WTC11 (cell line): ENCODE results near the gene PLEKHA5. TPM values are rescaled to one million over a fixed set of nuclear protein-coding genes. Genes with fewer than 3 reads are reported as not detected.
"Not testable (repeated sequence)": the region's sequence is repeated elsewhere in the genome, so short reads cannot be mapped to it uniquely, and the experiment has no call there.

Experiments used
- ATAC-seq: fragments of 200-7000 bp; cut with Tn5 transposase; 2 replicates; pipeline ENCODE4 v1.10.0; 2021; ENCODE audit warnings: mild to moderate bottlenecking, moderate library complexity
- CTCF ChIA-PET: fragments of 300-600 bp; sonication (Branson Sonifier 250); formaldehyde crosslinking; loops from one replicate; lab custom pipeline; 2021; ENCODE audit warnings: antibody characterized with exemption; lab: Charles Lee
- POLR2A ChIA-PET: fragments of 350-600 bp; sonication (Branson Sonifier 250); formaldehyde crosslinking; loops from one replicate; lab custom pipeline; 2021; ENCODE audit warnings: antibody characterized with exemption; lab: Charles Lee
- DNase-seq: peaks from one replicate; pipeline ENCODE4 v3.0.0; 2021; ENCODE audit warnings: low spot score
- H3K27ac Mint-ChIP-seq: 2 replicates; pipeline ENCODE4 v1.8.0; 2021; ENCODE audit warnings: mixed read lengths
- H3K27me3 Mint-ChIP-seq: 2 replicates; pipeline ENCODE4 v1.8.0; 2021; ENCODE audit warnings: low read depth, mild to moderate bottlenecking, moderate library complexity, mixed read lengths
- H3K36me3 Mint-ChIP-seq: 2 replicates; pipeline ENCODE4 v1.8.0; 2021; ENCODE audit warnings: mixed read lengths
- H3K4me1 Mint-ChIP-seq: 2 replicates; pipeline ENCODE4 v1.8.0; 2022; ENCODE audit warnings: mixed read lengths
- H3K4me3 Mint-ChIP-seq: 2 replicates; pipeline ENCODE4 v1.8.0; 2021; ENCODE audit warnings: mild to moderate bottlenecking, moderate library complexity, mixed read lengths
- H3K9me3 Mint-ChIP-seq: 2 replicates; pipeline ENCODE4 v1.8.0; 2021; ENCODE audit warnings: mixed read lengths
- CBFB ChIP-seq: sonication (generic); formaldehyde crosslinking; IDR thresholded peaks from 2 replicates; pipeline ENCODE4 v1.8.1; 2022; ENCODE audit warnings: mild to moderate bottlenecking, low read depth, missing genetic modification reagents
- EMX1 ChIP-seq: fragments of 250-450 bp; sonication (Bioruptor Pico); IDR thresholded peaks from 2 replicates; pipeline ENCODE4 v1.8.0; 2021; ENCODE audit warnings: mild to moderate bottlenecking
- ESRRA ChIP-seq: sonication (generic); formaldehyde crosslinking; IDR thresholded peaks from 2 replicates; pipeline ENCODE4 v1.8.1; 2022; ENCODE audit warnings: mild to moderate bottlenecking, missing genetic modification reagents, borderline replicate concordance
- GABPB1 ChIP-seq: sonication (generic); formaldehyde crosslinking; IDR thresholded peaks from 2 replicates; pipeline ENCODE4 v1.8.1; 2023; ENCODE audit warnings: mild to moderate bottlenecking, missing genetic modification reagents
- HMGA2 ChIP-seq: fragments of 250-450 bp; sonication (Bioruptor Pico); IDR thresholded peaks from 2 replicates; pipeline ENCODE4 v1.4.0; 2021; ENCODE audit warnings: mild to moderate bottlenecking, moderate library complexity
- KAT7 ChIP-seq: sonication (generic); formaldehyde crosslinking; IDR thresholded peaks from 2 replicates; pipeline ENCODE4 v1.8.1; 2023; ENCODE audit warnings: missing genetic modification reagents, mild to moderate bottlenecking, borderline replicate concordance
- NFATC4 ChIP-seq: fragments of 250-450 bp; sonication (Bioruptor Pico); IDR thresholded peaks from 2 replicates; pipeline ENCODE4 v1.9.0; 2021; ENCODE audit warnings: mild to moderate bottlenecking
- NR3C1 ChIP-seq: sonication (generic); formaldehyde crosslinking; conservative IDR thresholded peaks from 2 replicates; pipeline ENCODE4 v1.8.1; 2023; ENCODE audit warnings: low read depth, mild to moderate bottlenecking, missing genetic modification reagents
- PRRX2 ChIP-seq: fragments of 250-450 bp; sonication (Bioruptor Pico); IDR thresholded peaks from 2 replicates; pipeline ENCODE4 v1.8.0; 2021; ENCODE audit warnings: mild to moderate bottlenecking
- RORB ChIP-seq: fragments of 250-450 bp; sonication (Bioruptor Pico); IDR thresholded peaks from 2 replicates; pipeline ENCODE4 v1.9.0; 2021; ENCODE audit warnings: mild to moderate bottlenecking
- TCF7 ChIP-seq: sonication (generic); formaldehyde crosslinking; IDR thresholded peaks from 2 replicates; pipeline ENCODE4 v1.8.0; 2022; ENCODE audit warnings: mild to moderate bottlenecking, low read depth, missing genetic modification reagents, moderate library complexity
- TEAD4 ChIP-seq: sonication (generic); formaldehyde crosslinking; IDR thresholded peaks from 2 replicates; pipeline ENCODE4 v1.8.0; 2022; ENCODE audit warnings: mild to moderate bottlenecking, missing genetic modification reagents
- TP53 ChIP-seq: sonication (generic); formaldehyde crosslinking; IDR thresholded peaks from 2 replicates; pipeline ENCODE4 v1.8.1; 2023; ENCODE audit warnings: mild to moderate bottlenecking, missing genetic modification reagents
- ZNF232 ChIP-seq: sonication (generic); formaldehyde crosslinking; IDR thresholded peaks from 2 replicates; pipeline ENCODE4 v1.8.0; 2022; ENCODE audit warnings: mild to moderate bottlenecking, missing genetic modification reagents
- ZNF671 ChIP-seq: fragments of 250-450 bp; sonication (Bioruptor Pico); IDR thresholded peaks from 2 replicates; pipeline ENCODE4 v1.8.0; 2021; ENCODE audit warnings: mild to moderate bottlenecking
- total RNA-seq: library from RNA; stranded (reverse); gene quantifications from 3 replicates; pipeline ENCODE4 v1.2.3, GENCODE V29; 2021

Gene PLEKHA5
- total RNA-seq, 1 experiment from 2014 or later: 61.1 TPM

GRCh38 chr12:19398376-19399363, 269.1 kb downstream of the PLEKHA5 start:
- ChIA-PET POLR2A (no interaction called here), CTCF (no interaction called here)
- Mint-ChIP-seq H3K36me3 (no peaks in the 10 kb centered on the region), H3K4me3 (no peak overlapping the region), H3K27ac (no peak overlapping the region), H3K9me3 (no peaks in the 10 kb centered on the region), H3K27me3 (no peaks in the 10 kb centered on the region), H3K4me1 (peaks cover 8% of the 10 kb centered on the region)
- ATAC-seq (no peak), DNase-seq (no peak)
- TF ChIP-seq TP53 (no peak), EMX1 (no peak), ZNF232 (CRISPR knock-in tag) (no peak), RORB (no peak), NFATC4 (CRISPR knock-in tag) (no peak), CBFB (CRISPR knock-in tag) (no peak)

DNA sequence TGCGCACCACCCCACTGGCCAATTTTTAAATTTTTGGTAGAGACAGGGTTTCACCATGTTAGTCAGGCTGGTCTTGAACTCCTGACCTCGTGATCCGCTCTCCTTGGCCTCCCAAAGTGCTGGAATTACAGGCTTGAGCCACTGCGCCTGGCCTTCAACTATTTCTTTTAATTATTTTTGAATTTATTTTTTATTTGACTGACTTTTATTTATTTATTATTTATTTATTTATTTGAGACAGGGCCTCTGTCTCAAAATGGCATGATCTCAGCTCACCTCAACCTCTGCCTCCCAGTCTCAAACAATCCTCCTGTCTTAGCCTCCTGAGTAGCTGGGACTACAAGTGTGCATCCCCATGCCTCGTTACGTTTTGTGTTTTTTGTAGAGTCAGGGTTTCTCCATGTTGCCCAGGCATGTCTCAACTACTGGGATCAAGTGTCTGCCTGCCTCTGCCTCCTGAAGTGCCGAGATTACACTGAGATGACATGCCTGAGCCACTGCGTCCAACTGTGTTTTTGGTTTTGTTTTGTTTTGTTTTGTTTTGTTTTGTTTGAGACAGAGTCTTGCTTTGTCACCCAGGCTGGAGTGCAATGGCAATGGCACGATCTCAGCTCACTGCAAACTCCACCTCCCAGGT, 271.2 kb downstream of the PLEKHA5 start:
- peak; percentile 93 for TF ChIP-seq HMGA2
- DNase-seq, H3K27me3 Mint-ChIP-seq, POLR2A ChIA-PET, H3K27ac Mint-ChIP-seq, ATAC-seq, H3K36me3 Mint-ChIP-seq, H3K9me3 Mint-ChIP-seq, H3K4me3 Mint-ChIP-seq: not testable (repeated sequence)
- H3K4me1 Mint-ChIP-seq: peaks cover 13% of the 10 kb centered on the region
- CTCF ChIA-PET: interaction anchor here (2.2 kb wide), 1 partner anchor 10 kb away, joined by 7 read pairs; no protein-coding TSS in a partner anchor

DNA sequence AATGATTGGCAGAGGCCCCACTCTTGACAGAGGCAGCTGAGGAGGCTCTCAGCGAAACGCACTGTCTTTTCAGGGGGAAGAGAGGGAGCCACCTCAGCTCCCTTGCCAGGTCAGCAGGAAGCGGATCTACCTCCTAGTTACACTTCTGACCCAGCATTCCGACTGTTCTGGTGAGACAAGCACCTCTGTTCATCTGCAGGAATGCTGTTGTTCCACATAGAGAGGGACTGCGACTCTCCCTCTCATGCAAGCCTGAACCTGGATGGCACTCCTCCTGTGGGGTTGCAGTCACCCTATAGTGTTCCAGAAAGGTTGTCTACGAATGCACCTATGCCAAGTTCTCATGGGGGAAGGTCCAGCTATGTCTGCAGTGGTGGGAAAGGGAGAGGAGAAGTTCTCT, 272.7 kb downstream of the PLEKHA5 start:
- DNase-seq (no peak), ATAC-seq (peak; percentile 43)
- TF ChIP-seq ESRRA: no peak
- TF ChIP-seq RORB: no peak
- Mint-ChIP-seq H3K27me3 (no peaks in the 10 kb centered on the region), H3K4me3 (no peak overlapping the region), H3K27ac (no peak overlapping the region), H3K9me3 (no peaks in the 10 kb centered on the region), H3K4me1 (peaks cover 13% of the 10 kb centered on the region), H3K36me3 (no peaks in the 10 kb centered on the region)
- CTCF ChIA-PET: interaction anchor here (2.2 kb wide), 1 partner anchor 9 kb away, joined by 7 read pairs; no protein-coding TSS in a partner anchor
- POLR2A ChIA-PET: no interaction called here

DNA sequence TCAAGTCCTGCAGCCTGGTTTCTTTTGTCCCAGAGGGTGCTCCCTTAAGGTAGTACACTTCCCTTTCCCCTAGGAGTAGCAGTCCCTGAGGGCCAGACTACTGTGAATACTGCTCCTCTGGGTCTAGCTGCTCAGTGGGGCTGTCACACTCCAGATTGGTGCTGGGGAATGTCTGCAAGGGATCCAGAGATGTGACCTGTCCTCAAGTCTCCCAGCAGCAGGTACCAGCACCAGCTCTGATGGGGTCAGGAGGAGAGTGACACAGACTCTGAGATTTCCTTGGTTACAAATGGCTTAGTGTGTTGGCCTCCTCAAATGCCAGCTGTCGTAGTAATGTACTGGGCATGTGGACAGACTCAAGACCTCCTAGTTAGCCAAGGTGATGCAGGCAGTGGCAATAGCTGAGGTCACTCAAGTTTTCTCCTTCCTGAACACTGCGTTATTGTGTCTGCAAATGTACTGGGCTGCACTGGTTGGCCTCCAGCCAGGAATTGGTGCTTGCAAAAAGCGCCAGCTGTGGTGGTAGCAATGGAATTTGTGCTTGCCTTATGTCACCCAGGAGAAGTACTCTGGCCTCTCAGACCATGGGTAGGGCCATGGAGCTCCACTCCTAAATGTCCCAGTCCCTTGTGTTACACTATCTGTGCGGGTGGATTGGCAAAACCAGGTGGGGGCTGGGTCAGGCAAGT, 273.4 kb downstream of the PLEKHA5 start:
- Mint-ChIP-seq H3K36me3 (no peaks in the 10 kb centered on the region), H3K4me1 (peaks cover 13% of the 10 kb centered on the region), H3K9me3 (no peaks in the 10 kb centered on the region), H3K4me3 (no peak overlapping the region), H3K27ac (no peak overlapping the region), H3K27me3 (no peaks in the 10 kb centered on the region)
- CTCF ChIA-PET: interaction anchor here (0.9 kb wide), 1 partner anchor 8 kb away, joined by 4 read pairs; no protein-coding TSS in a partner anchor
- DNase-seq (no peak), ATAC-seq (peak; percentile 78)
- POLR2A ChIA-PET: interaction anchor here (0.5 kb wide), 1 partner anchor 64 kb away, joined by 5 read pairs; no protein-coding TSS in a partner anchor
- TF ChIP-seq GABPB1 (peak; percentile 34; the same call in 1 of the 2 replicates), TCF7 (CRISPR knock-in tag) (no peak)

- CTCF ChIA-PET: interaction anchor here (0.6 kb wide), 1 partner anchor 42 kb away, joined by 3 read pairs; no protein-coding TSS in a partner anchor
- Mint-ChIP-seq H3K9me3 (no peaks in the 10 kb centered on the region), H3K36me3 (no peaks in the 10 kb centered on the region)
- TF ChIP-seq NR3C1 (no peak), RORB (no peak), KAT7 (no peak), ZNF671 (CRISPR knock-in tag) (no peak), TEAD4 (CRISPR knock-in tag) (no peak), PRRX2 (CRISPR knock-in tag) (no peak)
- TF ChIP-seq, all 79 proteins: peak for 0
- no peak overlapping the region for H3K4me3 Mint-ChIP-seq
- ATAC-seq: no peak; the same call in 1 of the 2 replicates
- peak overlapping the region; percentile 32; the same call in 1 of the 2 replicates for H3K27ac Mint-ChIP-seq
- no peak for DNase-seq
- POLR2A ChIA-PET: no interaction called here
- no peaks in the 10 kb centered on the region for H3K27me3 Mint-ChIP-seq
- peaks cover 23% of the 10 kb centered on the region for H3K4me1 Mint-ChIP-seq
Measured at GRCh38 chr12:19404242-19404880, 274.8 kb downstream of the PLEKHA5 start.
